IPS-NIHi11 (cell line): ENCODE results near the gene GABRQ.
A peak's percentile ranks its signal among the peaks of the same experiment; 100 is the strongest.

Source experiments
- DNase-seq: peaks from one replicate; pipeline ENCODE4 v3.0.0; 2012; ENCODE audit warnings: mixed read lengths, low spot score

GABRQ gene

GRCh38 chrX:152637649-152638442 is at the start of gene GABRQ:
Gene GABRQ (plus strand): TSS chrX:152637895. CDS start chrX:152638203, 308 bp downstream.
- peak; percentile 77 for DNase-seq

- no peak for DNase-seq
Measured at GRCh38 chrX:152588206-152588605, 49.5 kb upstream of the GABRQ start.

- peak; percentile 16 for DNase-seq
Measured at GRCh38 chrX:152600853-152601633, 36.7 kb upstream of the GABRQ start.

- peak; percentile 5 for DNase-seq
Measured at GRCh38 chrX:152601848-152602616, 35.7 kb upstream of the GABRQ start.

- DNase-seq: no peak
Measured at GRCh38 chrX:152614791-152615190, 22.9 kb upstream of the GABRQ start.

- no peak for DNase-seq
Measured at GRCh38 chrX:152619897-152620296, 17.8 kb upstream of the GABRQ start.

GRCh38 chrX:152632445-152633097 is 5.1 kb upstream of the GABRQ start:
- DNase-seq: peak; percentile 19

GRCh38 chrX:152635941-152636340 is 1.8 kb upstream of the GABRQ start:
- DNase-seq: peak; percentile 29

GRCh38 chrX:152638443-152638904 is 779 bp downstream of the GABRQ start:
- no peak for DNase-seq

GRCh38 chrX:152639426-152639825 is 1.7 kb downstream of the GABRQ start:
- no peak for DNase-seq

GRCh38 chrX:152640034-152640818 is 2.5 kb downstream of the GABRQ start:
- no peak for DNase-seq

GRCh38 chrX:152641256-152641875 is 3.7 kb downstream of the GABRQ start:
- DNase-seq: peak; percentile 9

GRCh38 chrX:152641996-152642395 is 4.3 kb downstream of the GABRQ start:
- peak; percentile 23 for DNase-seq

GRCh38 chrX:152642931-152643564 is 5.4 kb downstream of the GABRQ start:
- no peak for DNase-seq

- DNase-seq: no peak
Measured at GRCh38 chrX:152646961-152647360, 9.3 kb downstream of the GABRQ start.

- no peak for DNase-seq
Measured at GRCh38 chrX:152647978-152648377, 10.3 kb downstream of the GABRQ start.

GRCh38 chrX:152652060-152652459 is 14.4 kb downstream of the GABRQ start:
- DNase-seq: no peak

GRCh38 chrX:152652467-152652866 is 14.8 kb downstream of the GABRQ start:
- DNase-seq: no peak

GRCh38 chrX:152656087-152656486 is 18.4 kb downstream of the GABRQ start:
- no peak for DNase-seq

GRCh38 chrX:152656890-152657289 is 19.2 kb downstream of the GABRQ start:
- no peak for DNase-seq
